GM21381 (cell line): Measurements from ENCODE around the gene ZBTB32.

Source experiments
- ATAC-seq: cut with Tn5 transposase; IDR thresholded peaks from one replicate; pipeline ENCODE4 v1.9.1; 2021; ENCODE audit warnings: mild to moderate bottlenecking, moderate library complexity; ENCODE audit not compliant: unreplicated experiment

ZBTB32 gene

GRCh38 chr19:35693835-35694599 lies 10.3 kb upstream of the ZBTB32 start:
- peak; percentile 71 for ATAC-seq

GRCh38 chr19:35695895-35696422 lies 8.4 kb upstream of the ZBTB32 start:
- ATAC-seq: no peak

GRCh38 chr19:35696835-35697234 lies 7.5 kb upstream of the ZBTB32 start:
- no peak for ATAC-seq

GRCh38 chr19:35702223-35703012 lies 1.9 kb upstream of the ZBTB32 start:
- peak; percentile 96 for ATAC-seq

- no peak for ATAC-seq
These were observed 1.0 kb upstream of the ZBTB32 start for GRCh38 chr19:35703343-35703742.

- no peak for ATAC-seq
These were observed 4.0 kb downstream of the ZBTB32 start for GRCh38 chr19:35708391-35708790.

- ATAC-seq: peak; percentile 23
These were observed 6.7 kb downstream of the ZBTB32 start for GRCh38 chr19:35710784-35711723.

- no peak for ATAC-seq
These were observed 8.5 kb downstream of the ZBTB32 start for GRCh38 chr19:35712567-35713505.

- ATAC-seq: no peak
These were observed 9.1 kb downstream of the ZBTB32 start for GRCh38 chr19:35713506-35713850.

- ATAC-seq: no peak
These were observed 9.6 kb downstream of the ZBTB32 start for GRCh38 chr19:35713904-35714495.

GRCh38 chr19:35714601-35715354 lies 10.4 kb downstream of the ZBTB32 start:
- ATAC-seq: no peak

GRCh38 chr19:35715355-35715809 lies 11.0 kb downstream of the ZBTB32 start:
- no peak for ATAC-seq

GRCh38 chr19:35715981-35716800 lies 11.8 kb downstream of the ZBTB32 start:
- ATAC-seq: no peak

- ATAC-seq: peak; percentile 54
These were observed 12.7 kb downstream of the ZBTB32 start for GRCh38 chr19:35716801-35717664.

- no peak for ATAC-seq
These were observed 13.4 kb downstream of the ZBTB32 start, which contains the start of gene KMT2B for GRCh38 chr19:35717665-35718344. TSS of gene KMT2B (plus strand) at chr19:35718003. CDS start at chr19:35718019, 16 bp downstream.
